Neural progenitor cell (in vitro differentiated cells): Measurements from ENCODE around the gene OPCML. TPM values are rescaled to one million over a fixed set of nuclear protein-coding genes. Genes with fewer than 3 reads are reported as not detected.

ENCODE experiments used
- DNase-seq: peaks from one replicate; pipeline ENCODE4 v3.0.0-alpha.2; 2016; ENCODE audit warnings: low spot score
- H2AFZ ChIP-seq: fragments of 200-600 bp; sonication (generic); replicated peaks from 2 replicates; pipeline ENCODE4 v1.6.1; 2016; ENCODE audit warnings: antibody characterized with exemption
- H3F3A ChIP-seq: fragments of 200-600 bp; sonication (generic); 2 replicates; pipeline ENCODE4 v1.6.1; 2016; ENCODE audit warnings: antibody characterized with exemption, low read depth
- H3K27ac ChIP-seq: fragments of 200-600 bp; sonication (generic); 2 replicates; pipeline ENCODE4 v1.5.1; 2016; ENCODE audit warnings: mild to moderate bottlenecking
- H3K27me3 ChIP-seq: fragments of 200-600 bp; sonication (generic); 2 replicates; pipeline ENCODE4 v1.6.1; 2016; ENCODE audit warnings: mild to moderate bottlenecking, moderate library complexity
- H3K36me3 ChIP-seq: fragments of 200-600 bp; sonication (generic); 2 replicates; pipeline ENCODE4 v1.5.1; 2016
- H3K4me1 ChIP-seq: fragments of 200-600 bp; sonication (generic); 2 replicates; pipeline ENCODE4 v1.6.1; 2016; ENCODE audit warnings: mixed run types
- H3K4me2 ChIP-seq: fragments of 200-600 bp; sonication (generic); 2 replicates; pipeline ENCODE4 v1.6.1; 2016
- H3K4me3 ChIP-seq: fragments of 200-600 bp; sonication (generic); 2 replicates; pipeline ENCODE4 v1.5.1; 2016
- H3K79me2 ChIP-seq: fragments of 200-600 bp; sonication (generic); 2 replicates; pipeline ENCODE4 v1.6.1; 2016; ENCODE audit warnings: low read depth
- H3K9ac ChIP-seq: fragments of 200-600 bp; sonication (generic); 2 replicates; pipeline ENCODE4 v1.6.1; 2016
- H3K9me3 ChIP-seq: fragments of 200-600 bp; sonication (generic); 2 replicates; pipeline ENCODE4 v1.5.1; 2016; ENCODE audit warnings: low read depth
- H4K20me1 ChIP-seq: fragments of 200-600 bp; sonication (generic); 2 replicates; pipeline ENCODE4 v1.6.1; 2016; ENCODE audit warnings: low read depth
- H3K27ac Mint-ChIP-seq: 3 replicates; pipeline ENCODE4 v1.8.0; 2021; ENCODE audit warnings: mixed read lengths
- H3K27me3 Mint-ChIP-seq: 2 replicates; pipeline ENCODE4 v1.8.0; 2022; ENCODE audit warnings: low read depth, mild to moderate bottlenecking, inconsistent platforms, moderate library complexity, mixed read lengths; ENCODE audit not compliant: insufficient read depth
- H3K36me3 Mint-ChIP-seq: 3 replicates; pipeline ENCODE4 v1.8.0; 2021; ENCODE audit warnings: mixed read lengths
- H3K4me1 Mint-ChIP-seq: 3 replicates; pipeline ENCODE4 v1.8.0; 2021; ENCODE audit warnings: mixed read lengths
- H3K4me3 Mint-ChIP-seq: 3 replicates; pipeline ENCODE4 v1.8.0; 2021; ENCODE audit warnings: mild to moderate bottlenecking, moderate library complexity, mixed read lengths
- H3K9me3 Mint-ChIP-seq: 3 replicates; pipeline ENCODE4 v1.8.0; 2020; ENCODE audit warnings: mixed read lengths
- EZH2 ChIP-seq: fragments of 200-600 bp; sonication (generic); IDR thresholded peaks from 2 replicates; pipeline ENCODE4 v1.6.1; 2017; ENCODE audit warnings: antibody characterized with exemption, mild to moderate bottlenecking, moderate library complexity
- EZH2phosphoT487 ChIP-seq: fragments of 200-600 bp; sonication (generic); IDR thresholded peaks from 2 replicates; pipeline ENCODE4 v1.6.1; 2017; ENCODE audit warnings: antibody characterized with exemption
- total RNA-seq: library from RNA; depleted of rRNA; stranded (reverse); fragments of >200 nt; gene quantifications from 2 replicates; pipeline ENCODE4 v1.2.3, GENCODE V29; 2015; ENCODE audit warnings: low replicate concordance
- TF ChIP-seq, protein P1 (sequence below): fragments of 200-600 bp; sonication (generic); IDR thresholded peaks from 2 replicates; pipeline ENCODE4 v1.5.1; 2017; ENCODE audit warnings: antibody characterized with exemption, mild to moderate bottlenecking

Gene OPCML
- total RNA-seq, 1 donor from 2014 or later = 0.02 TPM

DNA sequence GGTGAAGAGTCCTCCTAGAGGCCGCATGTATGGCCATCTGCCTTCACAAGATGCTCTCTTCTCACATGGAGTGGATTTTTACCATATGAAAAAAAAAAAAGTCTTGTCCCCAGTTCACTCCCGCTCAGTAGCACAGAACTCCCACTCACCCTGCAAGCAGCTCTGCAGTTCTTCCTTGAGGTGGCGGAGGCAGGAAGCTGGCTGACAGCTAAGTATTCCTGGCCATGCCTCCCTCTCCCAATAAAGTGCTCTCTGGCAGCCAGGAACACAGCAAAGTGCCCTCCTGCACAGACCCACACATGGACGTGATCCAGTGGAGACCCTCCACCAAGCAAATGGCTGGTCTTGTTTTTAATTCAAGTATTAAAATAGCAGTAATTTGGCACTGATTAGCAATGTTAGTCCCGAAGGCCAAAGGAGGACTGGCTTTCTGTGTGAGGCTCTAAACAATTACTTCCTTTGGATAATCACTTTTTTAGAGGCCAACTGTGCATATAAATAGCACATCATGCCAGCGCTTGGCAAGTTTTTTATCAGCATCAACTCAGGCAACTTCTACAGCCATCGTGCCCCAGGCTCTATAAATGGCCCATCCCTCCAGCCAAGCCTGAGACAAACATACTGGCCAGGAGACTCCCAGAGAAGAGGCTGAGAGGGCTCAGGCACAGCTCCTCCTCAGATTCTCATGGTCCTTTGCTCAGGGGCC, 413.6 kb downstream of the OPCML start:
- no peaks in the 10 kb centered on the region for H3K9me3 ChIP-seq
- H3K79me2 ChIP-seq = no peaks in the 10 kb centered on the region
- no peak overlapping the region for H3K4me2 ChIP-seq
- H3K4me1 ChIP-seq = no peaks in the 10 kb centered on the region
- no peak for DNase-seq
- no peak overlapping the region for H3K27ac Mint-ChIP-seq
- H3F3A ChIP-seq = no peaks in the 10 kb centered on the region
- no peak overlapping the region for H3K27ac ChIP-seq
- H3K36me3 ChIP-seq = no peaks in the 10 kb centered on the region
- no peaks in the 10 kb centered on the region for H3K27me3 ChIP-seq
- H4K20me1 ChIP-seq = no peaks in the 10 kb centered on the region
- H3K27me3 Mint-ChIP-seq = no peaks in the 10 kb centered on the region
- H3K9ac ChIP-seq = no peak overlapping the region
- no peak for TF ChIP-seq EZH2
- no peaks in the 10 kb centered on the region for H3K36me3 Mint-ChIP-seq
- no peaks in the 10 kb centered on the region for H3K9me3 Mint-ChIP-seq
- H2AFZ ChIP-seq = no peak overlapping the region
- H3K4me1 Mint-ChIP-seq = no peaks in the 10 kb centered on the region
- no peak overlapping the region for H3K4me3 Mint-ChIP-seq
- H3K4me3 ChIP-seq = no peak overlapping the region

DNA sequence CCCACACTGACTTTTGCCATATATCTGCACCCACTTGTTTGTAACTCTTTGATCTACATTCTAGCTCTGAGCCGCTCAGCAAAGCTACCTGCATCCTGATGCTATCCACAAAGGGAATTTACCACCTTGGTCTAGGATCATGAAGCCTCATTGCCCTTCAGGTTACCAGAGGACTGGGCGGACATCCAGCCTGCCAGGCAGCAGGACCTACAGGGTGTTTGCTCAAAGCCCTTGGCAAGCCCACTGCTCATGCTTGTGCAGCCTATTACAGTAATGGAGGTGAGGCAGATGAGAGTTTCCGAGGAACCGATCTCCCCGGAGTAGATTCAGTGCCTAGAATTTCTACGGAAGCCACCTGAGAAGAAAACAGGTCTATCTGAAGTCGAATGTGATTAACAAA, 417.2 kb downstream of the OPCML start:
- Histone ChIP-seq H3K36me3 (no peaks in the 10 kb centered on the region), H3K9me3 (no peaks in the 10 kb centered on the region), H3F3A (no peaks in the 10 kb centered on the region), H3K27me3 (no peaks in the 10 kb centered on the region), H3K4me2 (no peak overlapping the region), H3K79me2 (no peaks in the 10 kb centered on the region), H3K4me1 (no peaks in the 10 kb centered on the region), H2AFZ (no peak overlapping the region), H3K27ac (no peak overlapping the region), H3K9ac (no peak overlapping the region), H3K4me3 (no peak overlapping the region), H4K20me1 (no peaks in the 10 kb centered on the region)
- Mint-ChIP-seq H3K4me1 (no peaks in the 10 kb centered on the region), H3K27me3 (no peaks in the 10 kb centered on the region), H3K36me3 (no peaks in the 10 kb centered on the region), H3K4me3 (no peak overlapping the region), H3K27ac (no peak overlapping the region), H3K9me3 (peaks cover 2% of the 10 kb centered on the region)
- no peak for DNase-seq
- TF ChIP-seq, protein P1, sequence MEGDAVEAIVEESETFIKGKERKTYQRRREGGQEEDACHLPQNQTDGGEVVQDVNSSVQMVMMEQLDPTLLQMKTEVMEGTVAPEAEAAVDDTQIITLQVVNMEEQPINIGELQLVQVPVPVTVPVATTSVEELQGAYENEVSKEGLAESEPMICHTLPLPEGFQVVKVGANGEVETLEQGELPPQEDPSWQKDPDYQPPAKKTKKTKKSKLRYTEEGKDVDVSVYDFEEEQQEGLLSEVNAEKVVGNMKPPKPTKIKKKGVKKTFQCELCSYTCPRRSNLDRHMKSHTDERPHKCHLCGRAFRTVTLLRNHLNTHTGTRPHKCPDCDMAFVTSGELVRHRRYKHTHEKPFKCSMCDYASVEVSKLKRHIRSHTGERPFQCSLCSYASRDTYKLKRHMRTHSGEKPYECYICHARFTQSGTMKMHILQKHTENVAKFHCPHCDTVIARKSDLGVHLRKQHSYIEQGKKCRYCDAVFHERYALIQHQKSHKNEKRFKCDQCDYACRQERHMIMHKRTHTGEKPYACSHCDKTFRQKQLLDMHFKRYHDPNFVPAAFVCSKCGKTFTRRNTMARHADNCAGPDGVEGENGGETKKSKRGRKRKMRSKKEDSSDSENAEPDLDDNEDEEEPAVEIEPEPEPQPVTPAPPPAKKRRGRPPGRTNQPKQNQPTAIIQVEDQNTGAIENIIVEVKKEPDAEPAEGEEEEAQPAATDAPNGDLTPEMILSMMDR = no peak
- TF ChIP-seq EZH2 (no peak), EZH2phosphoT487 (no peak)

DNA sequence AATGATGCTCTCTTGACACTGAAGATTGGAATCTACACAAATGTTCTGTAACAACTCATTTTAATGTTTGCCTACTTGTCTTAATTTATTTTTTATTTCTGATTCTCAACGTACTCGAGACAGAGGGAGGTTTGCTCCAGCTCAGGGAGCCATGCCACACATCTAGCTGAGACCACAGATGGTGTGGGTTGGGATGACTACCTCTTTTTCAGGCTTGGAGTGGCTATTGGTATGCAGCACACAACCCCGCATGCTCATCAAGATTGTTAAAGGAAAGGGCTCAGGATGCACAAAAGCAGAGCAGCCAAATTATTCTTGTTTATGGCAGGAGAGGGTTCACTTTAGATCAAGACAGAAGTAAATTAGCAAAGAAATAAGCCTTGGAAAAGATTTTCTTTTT, 424.5 kb downstream of the OPCML start:
- Histone ChIP-seq H2AFZ (no peak overlapping the region), H3K4me1 (no peaks in the 10 kb centered on the region), H3K9ac (no peak overlapping the region), H3K9me3 (no peaks in the 10 kb centered on the region), H3K4me3 (no peak overlapping the region), H3K79me2 (no peaks in the 10 kb centered on the region), H3K4me2 (no peak overlapping the region), H3F3A (no peaks in the 10 kb centered on the region), H4K20me1 (no peaks in the 10 kb centered on the region), H3K36me3 (no peaks in the 10 kb centered on the region), H3K27ac (no peak overlapping the region), H3K27me3 (no peaks in the 10 kb centered on the region)
- TF ChIP-seq, protein P1 = no peak
- TF ChIP-seq EZH2 (no peak), EZH2phosphoT487 (no peak)
- Mint-ChIP-seq H3K9me3 (peaks cover 2% of the 10 kb centered on the region), H3K27me3 (peaks cover 2% of the 10 kb centered on the region), H3K36me3 (no peaks in the 10 kb centered on the region), H3K4me3 (no peak overlapping the region), H3K27ac (no peak overlapping the region), H3K4me1 (no peaks in the 10 kb centered on the region)
- no peak for DNase-seq

DNA sequence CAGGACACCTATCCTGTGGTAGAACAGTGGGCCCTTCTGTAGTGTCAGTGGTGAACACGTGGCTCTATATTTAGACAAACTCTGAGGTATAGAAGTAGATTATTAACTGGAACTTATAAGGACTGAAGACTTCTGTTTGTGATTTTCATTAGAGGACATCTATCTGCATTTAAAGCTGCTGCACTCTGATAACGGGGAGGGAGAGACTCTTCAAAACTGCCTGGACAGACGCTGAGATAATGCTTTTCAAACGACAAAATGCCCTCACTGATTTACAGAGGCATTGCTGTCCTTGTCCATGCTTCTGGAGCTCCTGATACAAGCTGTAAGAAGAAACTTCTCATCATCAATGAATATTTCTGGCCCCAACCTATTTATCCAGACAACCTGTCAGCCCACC, 425.2 kb downstream of the OPCML start:
- Histone ChIP-seq H3K36me3 (no peaks in the 10 kb centered on the region), H3K27ac (no peak overlapping the region), H3K4me3 (no peak overlapping the region), H3K9ac (no peak overlapping the region), H3K4me2 (no peak overlapping the region), H3K9me3 (no peaks in the 10 kb centered on the region), H3K79me2 (no peaks in the 10 kb centered on the region), H3K4me1 (no peaks in the 10 kb centered on the region), H4K20me1 (no peaks in the 10 kb centered on the region), H2AFZ (no peak overlapping the region), H3K27me3 (no peaks in the 10 kb centered on the region), H3F3A (no peaks in the 10 kb centered on the region)
- Mint-ChIP-seq H3K27me3 (peaks cover 2% of the 10 kb centered on the region), H3K4me3 (no peak overlapping the region), H3K9me3 (peaks cover 2% of the 10 kb centered on the region), H3K4me1 (no peaks in the 10 kb centered on the region), H3K27ac (no peak overlapping the region), H3K36me3 (no peaks in the 10 kb centered on the region)
- no peak for DNase-seq
- TF ChIP-seq EZH2phosphoT487 (no peak), EZH2 (no peak)
- TF ChIP-seq, protein P1 = no peak
